ENCODE results near the gene KLHL3.

- no peak for TF ChIP-seq CTCF (IDR thresholded peaks at IDR 0.05; ENCODE audit: extremely low read depth in 1 of 2, insufficient read depth in 1 of 2, low read depth in 1 of 2, low read length in 2 of 2)
- TF ChIP-seq FOS (IDR thresholded peaks at IDR 0.05; ENCODE audit: borderline replicate concordance, insufficient read depth, low read length): no peak
- no peak for TF ChIP-seq MYC (IDR thresholded peaks at IDR 0.05; ENCODE audit: low read depth, low read length)
- TF ChIP-seq POLR2AphosphoS5 (IDR thresholded peaks at IDR 0.05; ENCODE audit: insufficient read depth, low read depth, low read length): no peak
- TF ChIP-seq POLR2A (IDR thresholded peaks at IDR 0.05; ENCODE audit: low read depth, low read length): no peak
- no peak for TF ChIP-seq EZH2 (IDR thresholded peaks at IDR 0.05; ENCODE audit: borderline replicate concordance, low read depth, low read length, severe bottlenecking)
- TF ChIP-seq MAX (IDR thresholded peaks at IDR 0.05; ENCODE audit: insufficient read depth, insufficient read length): no peak
These were observed 25.7 kb upstream of the KLHL3 start for GRCh38 chr5:137761566-137761965.

All from endothelial cell of umbilical vein (primary cell).